K562 (cell line): Measurements from ENCODE around the gene NRDE2.
A peak's percentile ranks its signal among the peaks of the same experiment; 100 is the strongest.

Source experiments
- CBFA2T3 ChIP-seq: fragments of 450-650 bp; IDR thresholded peaks from 2 replicates; pipeline ENCODE4 v1.6.1; 2017
- CEBPB ChIP-seq: fragments of 450-650 bp; IDR thresholded peaks from 2 replicates; pipeline ENCODE4 v1.6.1; 2016; ENCODE audit warnings: missing genetic modification characterization, missing compliant biosample characterization
- CHD2 ChIP-seq: IDR thresholded peaks from 2 replicates; pipeline ENCODE4 v1.6.1; 2011; ENCODE audit warnings: low read depth, low read length
- ELF2 ChIP-seq: fragments of 250-450 bp; sonication (Bioruptor Pico); IDR thresholded peaks from 2 replicates; pipeline ENCODE4 v1.5.0; 2021; ENCODE audit warnings: mild to moderate bottlenecking
- ELK3 ChIP-seq: fragments of 450-650 bp; formaldehyde crosslinking; IDR thresholded peaks from 2 replicates; pipeline ENCODE4 v1.4.0; 2020; ENCODE audit warnings: mild to moderate bottlenecking
- EZH2 ChIP-seq: IDR thresholded peaks from 2 replicates; pipeline ENCODE4 v1.6.1; 2012; ENCODE audit warnings: low read depth, mild to moderate bottlenecking, inconsistent platforms, low read length, borderline replicate concordance
- FOXP1 ChIP-seq: sonication (generic); formaldehyde crosslinking; IDR thresholded peaks from 2 replicates; pipeline ENCODE4 v1.8.0; 2022; ENCODE audit warnings: mild to moderate bottlenecking, missing genetic modification reagents
- NFE2 ChIP-seq: IDR thresholded peaks from 2 replicates; pipeline ENCODE4 v1.6.1; 2014; ENCODE audit warnings: antibody characterized with exemption, low read depth
- RFX5 ChIP-seq: IDR thresholded peaks from 2 replicates; pipeline ENCODE4 v1.6.1; 2011; ENCODE audit warnings: low read depth, mild to moderate bottlenecking, improper control_type of control experiment, low read length
- TSHZ1 ChIP-seq: fragments of 250-450 bp; sonication (Bioruptor Pico); IDR thresholded peaks from 2 replicates; pipeline ENCODE4 v1.4.0; 2020; ENCODE audit warnings: mild to moderate bottlenecking, moderate library complexity
- ZNF217 ChIP-seq: sonication (generic); formaldehyde crosslinking; IDR thresholded peaks from 2 replicates; pipeline ENCODE4 v1.8.0; 2022; ENCODE audit warnings: mild to moderate bottlenecking, missing genetic modification reagents
- ZNF274 ChIP-seq: IDR thresholded peaks from 2 replicates; pipeline ENCODE4 v1.6.1; 2011; ENCODE audit warnings: low read depth, mild to moderate bottlenecking, low read length, moderate library complexity, borderline replicate concordance
- ZNF766 ChIP-seq: fragments of 200-800 bp; sonication (Bioruptor generic); conservative IDR thresholded peaks from 2 replicates; pipeline ENCODE4 v1.6.1; 2016; ENCODE audit warnings: missing genetic modification characterization, missing compliant biosample characterization

- TF ChIP-seq CHD2 (no peak), ZNF274 (no peak), TSHZ1 (no peak), ELK3 (no peak), FOXP1 (CRISPR knock-in tag) (no peak), ZNF766 (CRISPR knock-in tag) (no peak), EZH2 (no peak), CBFA2T3 (peak; percentile 54), CEBPB (tag) (no peak), ZNF217 (CRISPR knock-in tag) (no peak), ELF2 (CRISPR knock-in tag) (no peak), RFX5 (no peak), NFE2 (no peak)
Observed at GRCh38 chr14:90242444-90242843, 89.3 kb downstream of the NRDE2 start.
